Occipital lobe (tissue), 2 donors: Measurements from ENCODE around the gene PCNA. TPM values are rescaled to one million over a fixed set of nuclear protein-coding genes. Genes with fewer than 3 reads are reported as not detected.

Source experiments
- DNase-seq: peaks from one replicate; lab custom pipeline; 2025; lab: John Stamatoyannopoulos, UW
- total RNA-seq: library from RNA; depleted of rRNA; stranded (reverse); fragments of >200 nt; gene quantifications from one replicate; pipeline ENCODE4 v1.2.3, GENCODE V29; 2014

Gene PCNA
- total RNA-seq: 40.9 TPM

DNA sequence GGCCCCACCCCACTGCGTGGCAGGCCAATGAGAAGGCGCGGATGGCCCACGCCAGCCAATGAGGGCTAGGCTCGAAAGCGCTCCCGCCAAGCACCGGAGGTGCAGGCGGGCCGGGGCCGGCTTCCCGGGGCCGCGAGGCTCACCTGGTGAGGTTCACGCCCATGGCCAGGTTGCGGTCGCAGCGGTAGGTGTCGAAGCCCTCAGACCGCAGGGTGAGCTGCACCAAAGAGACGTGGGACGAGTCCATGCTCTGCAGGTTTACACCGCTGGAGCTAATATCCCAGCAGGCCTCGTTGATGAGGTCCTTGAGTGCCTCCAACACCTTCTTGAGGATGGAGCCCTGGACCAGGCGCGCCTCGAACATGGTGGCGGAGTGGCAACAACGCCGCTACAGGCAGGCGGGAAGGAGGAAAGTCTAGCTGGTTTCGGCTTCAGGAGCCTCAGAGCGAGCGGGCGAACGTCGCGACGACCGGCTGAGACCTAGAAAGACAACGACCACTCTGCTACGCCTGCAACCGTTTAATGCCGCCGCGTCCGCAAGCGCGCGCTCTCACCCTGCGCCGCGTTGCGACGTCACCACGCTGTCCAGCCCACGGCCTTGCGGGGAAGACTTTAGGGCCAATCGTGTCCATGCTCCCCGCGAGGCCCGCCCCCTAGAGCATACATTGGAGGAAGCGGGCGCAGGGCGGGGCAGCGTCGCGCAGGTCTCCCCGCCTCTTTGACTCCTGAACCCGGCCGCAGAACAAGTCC is at the start of gene PCNA:
TSS of gene PCNA (minus strand) at position 524 of the 750 bp plus-strand sequence. CDS start at position 364, 160 bp downstream.
- DNase-seq: peak; percentile 96

GRCh38 chr20:5168651-5169396 is 49.1 kb upstream of the PCNA start:
- DNase-seq: no peak

- DNase-seq: no peak
Observed at GRCh38 chr20:5164645-5165625, 45.2 kb upstream of the PCNA start.

- no peak for DNase-seq
Observed at GRCh38 chr20:5161536-5162164, 41.9 kb upstream of the PCNA start.

- DNase-seq: no peak
Observed at GRCh38 chr20:5160882-5161281, 41.1 kb upstream of the PCNA start.

- DNase-seq: no peak
Observed at GRCh38 chr20:5159928-5160327, 40.2 kb upstream of the PCNA start.

DNA sequence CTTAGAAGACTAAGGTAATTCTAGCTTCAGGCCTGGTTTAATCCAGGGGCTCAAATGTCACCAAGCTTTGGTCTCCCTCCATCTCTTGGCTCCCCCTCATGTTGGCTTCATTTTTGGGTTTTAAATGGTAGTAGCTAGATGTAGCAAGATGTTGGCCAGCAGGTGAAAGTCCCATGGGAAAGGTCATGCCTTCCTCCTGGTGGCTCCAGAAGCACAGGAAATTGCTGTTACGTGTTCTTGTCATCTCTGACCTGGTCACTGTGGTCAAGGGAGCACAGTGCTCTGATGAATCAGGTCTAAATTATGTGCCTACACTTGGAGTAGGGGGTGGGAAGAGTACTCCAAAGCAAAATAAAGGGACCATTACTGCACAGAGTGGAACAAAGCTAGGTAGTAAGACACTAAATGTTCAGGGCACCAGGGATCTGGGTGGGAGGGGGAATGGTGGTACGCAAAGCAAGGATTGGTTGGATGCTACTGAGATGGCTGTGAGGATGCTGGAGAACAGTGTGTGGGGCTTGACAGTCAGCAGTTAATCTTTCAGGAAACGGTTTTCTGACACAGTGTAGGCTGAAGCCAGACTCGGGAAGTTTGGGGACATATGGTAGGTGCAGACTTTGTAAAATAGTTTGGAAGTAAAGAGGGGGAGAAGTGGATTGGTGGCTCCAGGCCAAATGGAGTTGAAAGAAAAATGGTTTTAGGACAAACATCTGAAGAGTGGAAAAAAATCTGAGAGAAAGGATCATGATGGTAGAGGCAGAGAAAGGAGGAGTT is 37.1 kb upstream of the PCNA start:
- no peak for DNase-seq

DNA sequence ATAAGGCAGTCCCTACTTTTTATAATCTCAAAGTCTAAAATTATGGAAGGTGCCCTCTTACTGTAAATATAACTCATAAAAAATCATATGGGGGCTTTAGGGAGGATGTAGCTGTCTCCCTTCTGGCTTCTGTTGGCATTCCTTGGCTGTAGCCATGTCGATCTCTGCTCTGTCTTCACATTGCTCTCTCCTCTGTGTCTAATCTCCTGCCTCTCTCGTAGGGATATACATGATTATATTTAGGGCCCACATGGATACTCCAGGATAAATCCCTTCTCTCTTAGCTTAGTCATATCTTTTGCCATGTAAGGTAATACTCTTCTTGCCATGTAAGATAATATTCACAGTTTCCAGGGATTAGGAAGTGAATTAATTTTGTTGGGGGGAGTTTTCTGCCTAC is 35.6 kb upstream of the PCNA start:
- DNase-seq: no peak

- DNase-seq: no peak
Observed at GRCh38 chr20:5154543-5154925, 34.8 kb upstream of the PCNA start.

DNA sequence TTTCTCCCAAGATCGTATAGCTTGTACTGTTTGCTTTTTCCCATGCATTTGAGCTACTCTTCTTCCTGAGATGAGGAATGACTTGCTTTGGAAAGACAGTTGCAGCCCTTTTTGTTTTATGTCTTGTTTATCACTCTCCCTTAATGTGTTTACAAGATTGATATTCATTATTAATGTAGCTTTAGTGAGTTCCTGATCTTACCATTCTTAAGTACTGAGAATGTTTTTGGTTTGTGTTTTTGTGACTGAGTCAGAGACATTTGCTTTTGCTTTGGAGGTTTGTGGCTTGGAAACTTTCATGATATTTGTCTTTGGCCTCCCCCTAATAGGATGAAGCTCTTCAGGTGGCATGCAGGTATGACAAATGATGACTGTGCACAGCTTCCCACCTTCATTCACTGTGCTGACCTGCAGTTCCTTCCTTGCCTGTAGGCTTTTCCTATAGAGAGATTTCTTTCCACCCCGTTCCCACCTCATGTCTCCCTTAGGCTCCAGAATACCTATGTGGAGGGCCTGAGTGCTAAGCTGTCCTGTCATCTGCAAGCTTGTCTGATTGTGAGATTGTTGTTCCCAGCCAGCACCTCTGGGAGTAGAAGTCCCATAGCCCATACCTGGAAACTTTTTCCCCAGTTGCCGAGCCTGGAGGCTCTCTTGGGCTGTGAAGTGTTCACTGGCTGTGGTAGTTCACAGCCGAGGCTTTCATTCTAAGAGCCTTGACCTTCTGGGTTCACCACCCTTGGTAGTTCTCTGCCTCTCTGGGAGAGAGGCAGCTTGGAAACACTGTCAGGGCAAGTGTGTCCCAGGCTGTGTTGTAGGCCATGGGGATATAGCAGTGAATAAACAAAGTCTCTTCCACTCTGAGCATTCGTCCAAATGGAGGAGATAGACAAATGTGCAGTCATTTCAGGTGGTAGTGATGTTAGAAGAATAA is 34.1 kb upstream of the PCNA start:
- no peak for DNase-seq

DNA sequence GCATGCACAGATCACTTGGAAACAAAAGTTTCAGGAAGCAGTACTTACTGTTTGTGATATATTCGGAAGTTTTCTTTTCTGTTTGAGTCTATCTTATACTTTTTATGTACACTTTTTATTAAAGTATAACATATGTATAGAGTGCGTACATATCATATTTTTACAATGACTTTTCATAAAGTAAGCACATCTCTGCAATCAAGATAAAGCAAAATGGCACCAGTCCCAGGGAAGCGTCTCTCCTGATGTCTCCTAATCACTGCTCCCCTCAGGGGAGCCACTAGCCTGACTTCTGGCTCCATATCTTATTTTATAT is 33.4 kb upstream of the PCNA start:
- DNase-seq: no peak

- DNase-seq: no peak
Observed at GRCh38 chr20:5150226-5151076, 30.7 kb upstream of the PCNA start.

DNA sequence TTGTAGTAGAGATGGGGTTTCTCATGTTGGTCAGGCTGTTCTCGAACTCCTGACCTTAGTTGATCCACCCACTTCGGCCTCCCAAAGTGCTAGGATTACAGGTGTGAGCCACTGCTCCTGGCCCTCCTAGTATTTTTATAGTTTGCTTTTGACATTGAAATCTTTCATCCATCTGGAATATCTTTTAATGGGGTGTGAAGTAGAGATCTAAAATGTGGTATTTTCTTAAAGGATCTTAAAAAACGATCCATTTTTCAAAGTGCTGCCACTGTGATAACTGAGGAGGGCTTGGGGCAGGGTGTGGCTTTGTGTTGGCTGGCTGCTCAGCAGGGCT is 30.1 kb upstream of the PCNA start:
- no peak for DNase-seq

GRCh38 chr20:5148581-5148980 is 28.8 kb upstream of the PCNA start:
- DNase-seq: no peak

- DNase-seq: no peak
Observed at GRCh38 chr20:5146871-5147592, 27.3 kb upstream of the PCNA start.

DNA sequence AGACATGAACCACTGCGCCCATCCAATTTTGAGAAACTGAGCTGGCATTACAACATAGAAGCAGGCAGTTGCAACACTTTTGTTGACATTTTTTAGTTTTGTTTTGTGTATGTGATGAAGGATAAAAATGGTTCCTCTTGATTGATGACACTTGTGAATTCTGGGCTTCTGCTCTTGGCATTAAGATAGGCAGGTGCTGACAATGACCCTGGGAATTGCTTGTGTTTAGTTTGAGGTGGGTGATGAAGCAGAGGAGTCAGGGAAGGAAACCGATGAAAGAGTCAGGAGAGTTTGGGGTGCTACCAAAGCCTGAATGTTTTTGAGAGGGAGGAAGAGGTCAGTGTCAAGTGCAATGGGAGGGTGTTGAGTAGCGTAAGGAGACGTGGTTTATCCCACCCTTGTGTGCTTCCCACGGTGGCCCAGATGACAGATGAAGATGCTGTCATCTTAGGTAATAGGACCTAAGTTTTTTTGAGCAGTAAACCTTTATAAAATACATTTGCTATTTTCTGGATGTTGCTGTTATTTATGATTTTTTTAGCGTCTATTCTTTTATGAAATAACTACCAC is 26.4 kb upstream of the PCNA start:
- DNase-seq: no peak

GRCh38 chr20:5145365-5146098 is 25.8 kb upstream of the PCNA start:
- DNase-seq: no peak
